Left ventricle myocardium inferior (tissue), 1 donor: ENCODE measurements around the gene PRPSAP2. TPM values are rescaled to one million over a fixed set of nuclear protein-coding genes. Genes with fewer than 3 reads are reported as not detected.
"Not testable (repeated sequence)": the region's sequence is repeated elsewhere in the genome, so short reads cannot be mapped to it uniquely, and the experiment has no call there.

Experiments
- DNase-seq: peaks from one replicate; pipeline ENCODE4 v3.0.0-alpha.2; 2020
- H3K27ac ChIP-seq: fragments of 200-600 bp; replicated peaks from 2 replicates; pipeline ENCODE4 v1.8.0; 2021
- H3K27me3 ChIP-seq: fragments of 200-600 bp; 2 replicates; pipeline ENCODE4 v1.8.0; 2021; ENCODE audit warnings: low read depth
- H3K36me3 ChIP-seq: fragments of 200-600 bp; 2 replicates; pipeline ENCODE4 v1.8.0; 2021
- H3K4me1 ChIP-seq: fragments of 200-600 bp; 2 replicates; pipeline ENCODE4 v1.8.0; 2021
- H3K4me3 ChIP-seq: fragments of 200-600 bp; 2 replicates; pipeline ENCODE4 v1.8.0; 2021; ENCODE audit warnings: mild to moderate bottlenecking, moderate library complexity
- H3K9me3 ChIP-seq: fragments of 200-600 bp; replicated peaks from 2 replicates; pipeline ENCODE4 v1.8.0; 2021
- intact Hi-C: fragments of 100-400 bp; cut with micrococcal nuclease; formaldehyde crosslinking; loops from one replicate; pipeline ENCODE4 v1.11.0; 2022
- total RNA-seq: library from RNA; stranded (reverse); fragmentation: NEBNext Ultra II Directional; extraction: Animal tissue kit (Norgen Biotek cat#: 25700); gene quantifications from one replicate; pipeline ENCODE4 v1.2.1, GENCODE V29; 2021
- TF ChIP-seq, protein P1 (sequence below): fragments of 200-600 bp; IDR thresholded peaks from 2 replicates; pipeline ENCODE4 v1.8.0; 2021; ENCODE audit warnings: antibody characterized with exemption, mild to moderate bottlenecking, borderline replicate concordance
- donor health status: DM: no; HTN: yes; CAD: no; lungs with severe emphysema.

The PRPSAP2 gene
- total RNA-seq, 1 donor from 2014 or later: 22.3 TPM

DNA sequence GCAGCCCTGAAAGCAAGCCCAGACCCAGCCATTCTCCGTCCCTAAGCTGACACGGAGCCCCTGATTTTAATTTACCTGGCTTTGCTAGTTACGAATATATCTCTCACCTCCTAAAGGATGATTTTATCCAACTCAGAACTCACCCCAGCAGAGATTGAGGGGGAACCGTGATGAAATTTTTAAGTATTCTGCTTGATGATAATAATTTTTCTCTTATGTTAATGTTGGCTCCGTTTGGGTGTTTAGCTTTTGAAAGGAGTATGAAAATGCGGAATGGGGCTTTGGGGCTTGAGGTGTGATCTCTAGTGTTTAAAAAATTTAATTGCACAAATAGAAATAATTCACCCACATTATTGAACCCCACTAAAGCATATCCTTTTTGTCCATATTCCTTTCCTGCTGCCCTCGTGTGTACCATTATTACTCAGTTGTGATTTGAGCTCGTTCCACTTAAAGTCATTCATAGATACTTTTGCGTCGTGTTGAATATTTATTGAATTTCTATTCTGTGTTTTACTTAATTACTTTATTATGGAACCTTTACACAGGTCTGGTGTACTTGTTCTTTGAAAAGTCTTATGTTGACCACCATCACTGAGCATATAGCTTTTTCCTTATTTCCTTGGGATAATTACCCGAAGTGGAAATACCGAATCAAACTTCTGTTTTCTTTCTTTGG lies 775 bp downstream of the PRPSAP2 start:
- no peaks in the 10 kb centered on the region for H3K27me3 ChIP-seq
- no peak for DNase-seq
- H3K27ac ChIP-seq: peak overlapping the region; percentile 93
- intact Hi-C loops: no loop called here
- no peaks in the 10 kb centered on the region for H3K9me3 ChIP-seq
- TF ChIP-seq, protein P1, sequence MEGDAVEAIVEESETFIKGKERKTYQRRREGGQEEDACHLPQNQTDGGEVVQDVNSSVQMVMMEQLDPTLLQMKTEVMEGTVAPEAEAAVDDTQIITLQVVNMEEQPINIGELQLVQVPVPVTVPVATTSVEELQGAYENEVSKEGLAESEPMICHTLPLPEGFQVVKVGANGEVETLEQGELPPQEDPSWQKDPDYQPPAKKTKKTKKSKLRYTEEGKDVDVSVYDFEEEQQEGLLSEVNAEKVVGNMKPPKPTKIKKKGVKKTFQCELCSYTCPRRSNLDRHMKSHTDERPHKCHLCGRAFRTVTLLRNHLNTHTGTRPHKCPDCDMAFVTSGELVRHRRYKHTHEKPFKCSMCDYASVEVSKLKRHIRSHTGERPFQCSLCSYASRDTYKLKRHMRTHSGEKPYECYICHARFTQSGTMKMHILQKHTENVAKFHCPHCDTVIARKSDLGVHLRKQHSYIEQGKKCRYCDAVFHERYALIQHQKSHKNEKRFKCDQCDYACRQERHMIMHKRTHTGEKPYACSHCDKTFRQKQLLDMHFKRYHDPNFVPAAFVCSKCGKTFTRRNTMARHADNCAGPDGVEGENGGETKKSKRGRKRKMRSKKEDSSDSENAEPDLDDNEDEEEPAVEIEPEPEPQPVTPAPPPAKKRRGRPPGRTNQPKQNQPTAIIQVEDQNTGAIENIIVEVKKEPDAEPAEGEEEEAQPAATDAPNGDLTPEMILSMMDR: no peak
- H3K36me3 ChIP-seq: no peaks in the 10 kb centered on the region
- peak overlapping the region; percentile 86 for H3K4me3 ChIP-seq
- H3K4me1 ChIP-seq: peaks cover 50% of the 10 kb centered on the region

DNA sequence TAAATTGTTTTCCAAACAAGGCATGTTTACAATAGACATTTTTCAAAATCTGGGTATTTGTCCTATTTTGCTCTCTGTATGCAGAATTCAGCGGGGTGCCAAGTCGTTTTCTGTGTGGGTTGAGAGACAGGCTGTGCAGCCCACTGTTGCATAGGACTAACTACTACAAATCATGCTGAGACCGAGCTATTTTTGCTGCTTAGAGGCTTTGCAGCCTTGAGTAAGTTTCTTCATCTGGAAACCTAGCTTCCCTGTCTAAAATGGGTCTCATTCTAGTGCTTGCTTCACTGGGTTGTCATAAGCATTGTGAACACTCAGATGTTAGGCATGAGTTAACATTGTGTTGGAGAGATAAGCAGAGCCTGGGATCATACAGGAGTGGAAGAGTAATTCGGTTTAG lies 1.3 kb downstream of the PRPSAP2 start:
- no peaks in the 10 kb centered on the region for H3K9me3 ChIP-seq
- TF ChIP-seq, protein P1: no peak
- no peaks in the 10 kb centered on the region for H3K36me3 ChIP-seq
- intact Hi-C loops: no loop called here
- no peak for DNase-seq
- H3K27ac ChIP-seq: peak overlapping the region; percentile 93
- H3K4me3 ChIP-seq: peak overlapping the region; percentile 86
- no peaks in the 10 kb centered on the region for H3K27me3 ChIP-seq
- peaks cover 50% of the 10 kb centered on the region for H3K4me1 ChIP-seq

DNA sequence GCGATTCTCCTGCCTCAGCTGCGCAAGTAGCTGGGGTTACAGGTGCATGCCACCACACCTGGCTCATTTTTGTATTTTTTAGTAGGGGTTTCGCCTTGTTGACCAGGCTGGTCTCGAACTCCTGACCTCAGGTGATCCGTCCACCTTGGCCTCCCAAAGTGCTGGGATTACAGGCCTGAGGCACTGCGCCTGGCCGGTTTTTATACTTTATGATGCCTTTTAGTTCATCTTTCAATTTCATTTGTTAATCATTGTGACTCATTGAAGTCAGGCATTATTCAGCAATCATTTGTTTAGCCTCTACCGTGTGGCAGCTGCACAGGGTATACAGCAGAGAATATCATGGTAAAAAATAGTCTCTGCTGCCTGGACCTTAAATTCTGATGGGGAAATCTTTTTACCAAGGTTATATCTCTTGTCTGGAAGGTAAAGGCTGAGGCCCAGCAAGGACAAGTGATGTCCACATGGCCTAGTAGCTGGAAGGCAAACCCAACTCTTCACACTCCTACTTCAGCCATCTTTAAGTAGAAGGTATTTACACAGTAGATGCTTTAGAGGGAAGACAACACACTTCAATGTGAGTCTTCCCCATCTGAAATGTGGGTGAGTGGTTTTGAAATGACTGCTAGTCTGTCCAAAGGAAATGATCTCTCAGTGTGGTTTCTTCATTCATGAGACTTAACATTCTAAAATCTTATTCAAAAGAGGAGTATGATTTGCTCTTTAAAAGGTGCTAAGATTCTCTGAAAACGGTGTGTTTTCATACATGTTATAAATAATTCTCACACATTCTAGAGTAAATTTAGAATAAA lies 2.4 kb downstream of the PRPSAP2 start:
- no peaks in the 10 kb centered on the region for H3K27me3 ChIP-seq
- TF ChIP-seq, protein P1: no peak
- H3K4me1 ChIP-seq: peaks cover 47% of the 10 kb centered on the region
- H3K27ac ChIP-seq: peak overlapping the region; percentile 6
- no peaks in the 10 kb centered on the region for H3K36me3 ChIP-seq
- intact Hi-C loops: no loop called here
- H3K4me3 ChIP-seq: no peak overlapping the region
- DNase-seq: no peak
- H3K9me3 ChIP-seq: no peaks in the 10 kb centered on the region

DNA sequence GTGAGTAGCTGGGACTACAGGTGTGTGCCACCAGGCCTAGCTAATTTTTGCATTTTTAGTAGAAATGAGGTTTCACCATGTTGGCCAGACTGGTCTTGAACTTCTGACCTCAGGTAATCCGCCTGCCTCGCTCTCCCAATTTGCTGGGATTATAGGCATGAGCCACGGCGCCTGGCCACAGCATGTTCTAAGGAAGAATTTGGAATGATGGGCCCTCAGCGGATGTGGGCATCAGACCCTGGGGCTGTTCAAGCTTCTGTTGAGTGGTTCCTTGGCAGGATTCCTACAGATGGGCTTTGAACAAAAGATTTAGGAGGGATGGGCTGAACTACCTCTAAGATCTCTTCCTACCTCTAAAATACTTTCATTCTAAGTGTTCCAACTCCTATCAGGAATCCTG lies 4.1 kb downstream of the PRPSAP2 start:
- no peak for DNase-seq
- Histone ChIP-seq H3K27ac (no peak overlapping the region), H3K9me3 (no peaks in the 10 kb centered on the region), H3K4me1 (peaks cover 33% of the 10 kb centered on the region), H3K4me3 (no peak overlapping the region), H3K27me3 (no peaks in the 10 kb centered on the region), H3K36me3 (peaks cover 12% of the 10 kb centered on the region)
- TF ChIP-seq, protein P1: no peak
- intact Hi-C loops: no loop called here

DNA sequence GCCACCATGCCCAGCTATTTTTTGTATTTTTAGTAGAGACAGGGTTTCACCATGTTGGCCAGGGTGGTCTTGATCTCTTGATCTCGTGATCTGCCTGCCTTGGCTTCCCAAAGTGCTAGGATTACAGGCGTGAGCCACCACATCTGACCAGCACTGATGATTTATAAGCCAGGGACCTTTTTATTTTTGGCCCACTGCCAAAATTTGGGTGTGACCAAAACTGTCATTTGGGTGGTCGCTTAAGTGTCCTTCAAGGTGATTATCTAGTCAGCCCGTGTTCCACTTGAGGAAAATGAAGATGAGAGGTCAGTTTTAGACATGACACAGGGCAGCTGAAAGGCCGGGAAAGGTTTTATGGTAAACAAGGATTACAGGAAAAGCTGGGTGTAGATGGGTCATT lies 7.1 kb downstream of the PRPSAP2 start:
- H3K27ac ChIP-seq, H3K9me3 ChIP-seq, H3K4me3 ChIP-seq, intact Hi-C loops, H3K27me3 ChIP-seq, DNase-seq, H3K4me1 ChIP-seq: not testable (repeated sequence)
- peaks cover 42% of the 10 kb centered on the region for H3K36me3 ChIP-seq
